ENCODE measurements around the gene DPM2.

DNA sequence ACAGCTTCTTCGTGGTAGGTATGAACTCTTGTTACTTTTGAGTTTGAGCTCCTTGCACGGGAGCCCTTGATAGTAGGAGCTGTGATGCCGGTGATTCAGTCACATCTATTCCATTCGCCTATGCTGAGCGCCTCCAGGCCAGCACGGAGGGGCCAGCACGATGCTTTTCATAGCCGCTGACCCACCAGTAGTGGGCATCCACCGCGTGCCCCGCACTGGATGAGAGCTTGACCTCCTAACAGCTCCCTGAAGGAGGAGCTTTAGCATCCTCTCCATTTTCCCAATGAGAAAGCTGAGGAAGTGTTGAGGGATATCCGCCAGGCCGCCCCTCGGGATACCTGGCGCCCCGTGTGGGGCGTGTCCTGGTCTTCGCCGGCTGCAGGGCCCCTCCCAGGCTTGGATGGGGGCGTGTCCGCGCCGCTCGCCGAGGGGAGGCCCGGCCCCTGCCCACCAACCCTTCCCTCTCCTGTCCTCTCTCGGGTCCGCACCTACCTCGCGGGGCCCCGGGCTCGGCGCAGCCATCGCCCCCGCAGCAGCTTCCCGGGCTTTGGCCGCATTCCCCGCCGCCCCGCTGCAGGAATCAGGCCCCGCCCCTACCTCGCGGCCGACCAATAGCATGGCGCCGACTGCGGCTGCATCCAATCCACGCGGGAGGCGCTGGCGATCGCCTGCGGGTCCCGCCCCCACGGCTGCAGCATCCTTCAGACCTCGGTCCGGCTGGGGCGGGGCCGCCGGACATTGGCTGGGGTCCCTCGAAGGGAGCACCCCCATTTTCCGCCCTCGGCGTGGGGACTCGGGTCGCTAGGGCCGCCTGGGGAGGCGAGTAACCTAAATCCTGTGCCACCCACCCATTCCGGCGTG, 7.2 kb downstream of the DPM2 start, which contains the start of gene PIP5KL1:
- TF ChIP-seq POLR2A (IDR thresholded peaks at IDR 0.05; ENCODE audit: low read depth, low read length) = no peak
- no peak for TF ChIP-seq POLR2AphosphoS5 (IDR thresholded peaks at IDR 0.05; ENCODE audit: low read depth, low read length)
- TF ChIP-seq TAF1 (IDR thresholded peaks at IDR 0.05; ENCODE audit: borderline replicate concordance, low read depth, low read length) = no peak
